Caco-2 (cell line): ENCODE measurements around the gene CRTAP. TPM values are rescaled to one million over a fixed set of nuclear protein-coding genes. Genes with fewer than 3 reads are reported as not detected.

ENCODE experiments used
- BruUV-seq: library from RNA; stranded (reverse); fragments of 400-500 nt; replicated peaks from 2 replicates; lab custom pipeline; 2021; lab: Mats Ljungman, UMichigan
- CTCF ChIA-PET: fragments of 300-600 bp; sonication (Branson Sonifier 250); formaldehyde crosslinking; loops from one replicate; lab custom pipeline; 2022; ENCODE audit warnings: antibody characterized with exemption; lab: Charles Lee
- POLR2A ChIA-PET: fragments of 300-600 bp; sonication (Branson Sonifier 250); formaldehyde crosslinking; loops from one replicate; lab custom pipeline; 2022; ENCODE audit warnings: antibody characterized with exemption; lab: Charles Lee
- DNase-seq, 2 experiments: peaks; one replicate each; pipeline versions ENCODE4 v3.0.0 to v3.0.0-alpha.2; 2020 to 2022
- H3K27me3 ChIP-seq: replicated peaks from 2 replicates; pipeline ENCODE4 v1.6.0; 2011; ENCODE audit warnings: low read length; ENCODE audit not compliant: control insufficient read depth, insufficient read depth
- H3K36me3 ChIP-seq: 2 replicates; pipeline ENCODE4 v1.5.1; 2011; ENCODE audit warnings: low read length; ENCODE audit not compliant: control insufficient read depth, insufficient read depth
- H3K4me1 ChIP-seq: fragments of 250-450 bp; sonication (Bioruptor Pico); 2 replicates; pipeline ENCODE4 v1.5.1; 2020; ENCODE audit warnings: mild to moderate bottlenecking
- H3K4me3 ChIP-seq: 2 replicates; pipeline ENCODE4 v1.5.1; 2011; ENCODE audit warnings: low read depth, mild to moderate bottlenecking, control low read depth, low read length
- H3K9me3 ChIP-seq: fragments of 250-450 bp; sonication (Bioruptor Pico); 2 replicates; pipeline ENCODE4 v1.5.1; 2020; ENCODE audit warnings: mild to moderate bottlenecking, moderate library complexity
- H3K27ac Mint-ChIP-seq: one replicate; pipeline ENCODE4 v1.8.0; 2022; ENCODE audit warnings: mixed read lengths; ENCODE audit not compliant: unreplicated experiment
- H3K27me3 Mint-ChIP-seq: one replicate; pipeline ENCODE4 v1.8.0; 2022; ENCODE audit warnings: mixed read lengths; ENCODE audit not compliant: insufficient read depth, unreplicated experiment
- H3K36me3 Mint-ChIP-seq: one replicate; pipeline ENCODE4 v1.8.0; 2022; ENCODE audit warnings: mild to moderate bottlenecking, mixed read lengths; ENCODE audit not compliant: insufficient read depth, unreplicated experiment
- H3K4me1 Mint-ChIP-seq: one replicate; pipeline ENCODE4 v1.8.0; 2022; ENCODE audit warnings: low read depth, mixed read lengths; ENCODE audit not compliant: unreplicated experiment
- H3K4me3 Mint-ChIP-seq: one replicate; pipeline ENCODE4 v1.8.0; 2022; ENCODE audit warnings: mild to moderate bottlenecking, moderate library complexity, mixed read lengths; ENCODE audit not compliant: unreplicated experiment
- H3K9me3 Mint-ChIP-seq: one replicate; pipeline ENCODE4 v1.8.0; 2022; ENCODE audit warnings: mixed read lengths; ENCODE audit not compliant: unreplicated experiment
- intact Hi-C: fragments of 100-400 bp; cut with micrococcal nuclease; formaldehyde crosslinking; loops from one replicate; pipeline ENCODE4 v1.10.0; 2022; ENCODE audit not compliant: unreplicated experiment
- total RNA-seq: library from RNA; stranded (reverse); gene quantifications from 2 replicates; pipeline ENCODE4 v1.2.3, GENCODE V29; 2022
- TF ChIP-seq, protein P1 (sequence below), 2 experiments: fragments of 200-600 bp in 1 of 2; IDR thresholded peaks; 1 replicate in 1 of 2; 2 replicates in 1 of 2; pipeline versions ENCODE4 v1.5.1 to v1.8.0; 2011 to 2022; ENCODE audit warnings: antibody characterized with exemption in 1 of 2, control low read depth in 1 of 2, inconsistent platforms in 1 of 2, low read depth in 1 of 2, low read length in 1 of 2, mild to moderate bottlenecking in 1 of 2, moderate library complexity in 1 of 2; ENCODE audit not compliant: insufficient read depth in 1 of 2, severe bottlenecking in 1 of 2, unreplicated experiment in 1 of 2

Gene CRTAP
- total RNA-seq, 1 experiment from 2014 or later, result 144 TPM

DNA sequence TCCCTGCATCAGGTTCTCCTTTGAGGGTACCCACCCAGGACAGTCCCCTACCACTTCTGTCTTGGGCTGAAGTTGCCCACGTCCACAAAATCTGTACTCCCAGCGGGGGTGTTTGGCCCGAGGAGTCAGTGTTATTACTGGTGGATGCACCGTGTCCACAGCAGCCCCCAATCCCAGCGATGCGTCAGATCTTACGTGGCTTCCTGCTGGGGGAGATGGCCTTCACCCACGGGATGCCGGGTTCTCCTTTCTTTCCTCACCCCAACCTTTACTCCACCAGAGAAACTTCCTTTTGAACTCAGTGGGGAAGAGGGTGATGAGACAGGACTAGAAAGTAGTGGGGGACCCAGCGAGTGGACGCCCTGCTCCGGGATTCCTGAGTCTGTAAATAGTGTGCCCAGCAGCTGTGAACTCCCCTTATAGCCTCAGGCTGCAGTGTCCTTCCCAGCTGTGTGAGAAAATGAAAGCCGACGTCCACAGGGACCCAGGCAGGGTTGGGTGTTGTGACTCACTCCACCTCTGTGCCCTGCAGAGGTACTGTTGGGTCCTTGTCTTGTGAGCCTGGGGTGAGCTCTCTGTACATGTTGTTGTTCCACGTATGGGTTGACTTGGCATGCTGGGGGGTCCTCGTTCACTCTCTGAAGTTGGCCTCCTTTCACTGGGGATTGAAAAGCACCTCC lies 31.5 kb downstream of the CRTAP start:
- DNase-seq, result no peak
- no peak overlapping the region for H3K27ac Mint-ChIP-seq
- H3K4me1 ChIP-seq, result peaks cover 4% of the 10 kb centered on the region
- peaks cover 23% of the 10 kb centered on the region for H3K9me3 Mint-ChIP-seq
- H3K36me3 Mint-ChIP-seq, result peaks cover 26% of the 10 kb centered on the region
- TF ChIP-seq, protein P1, sequence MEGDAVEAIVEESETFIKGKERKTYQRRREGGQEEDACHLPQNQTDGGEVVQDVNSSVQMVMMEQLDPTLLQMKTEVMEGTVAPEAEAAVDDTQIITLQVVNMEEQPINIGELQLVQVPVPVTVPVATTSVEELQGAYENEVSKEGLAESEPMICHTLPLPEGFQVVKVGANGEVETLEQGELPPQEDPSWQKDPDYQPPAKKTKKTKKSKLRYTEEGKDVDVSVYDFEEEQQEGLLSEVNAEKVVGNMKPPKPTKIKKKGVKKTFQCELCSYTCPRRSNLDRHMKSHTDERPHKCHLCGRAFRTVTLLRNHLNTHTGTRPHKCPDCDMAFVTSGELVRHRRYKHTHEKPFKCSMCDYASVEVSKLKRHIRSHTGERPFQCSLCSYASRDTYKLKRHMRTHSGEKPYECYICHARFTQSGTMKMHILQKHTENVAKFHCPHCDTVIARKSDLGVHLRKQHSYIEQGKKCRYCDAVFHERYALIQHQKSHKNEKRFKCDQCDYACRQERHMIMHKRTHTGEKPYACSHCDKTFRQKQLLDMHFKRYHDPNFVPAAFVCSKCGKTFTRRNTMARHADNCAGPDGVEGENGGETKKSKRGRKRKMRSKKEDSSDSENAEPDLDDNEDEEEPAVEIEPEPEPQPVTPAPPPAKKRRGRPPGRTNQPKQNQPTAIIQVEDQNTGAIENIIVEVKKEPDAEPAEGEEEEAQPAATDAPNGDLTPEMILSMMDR (IDR thresholded peaks at IDR 0.05; ENCODE audit: insufficient read depth in 1 of 2, low read depth in 1 of 2, low read length in 1 of 2, severe bottlenecking in 1 of 2, unreplicated experiment in 1 of 2), result no peak
- ChIA-PET POLR2A (no interaction called here), CTCF (no interaction called here)
- no peak overlapping the region for H3K4me3 Mint-ChIP-seq
- no peaks in the 10 kb centered on the region for H3K9me3 ChIP-seq
- intact Hi-C loops, result no loop called here
- no peaks in the 10 kb centered on the region for H3K4me1 Mint-ChIP-seq
- H3K4me3 ChIP-seq, result no peak overlapping the region
- no peaks in the 10 kb centered on the region for H3K27me3 ChIP-seq
- H3K27me3 Mint-ChIP-seq, result no peaks in the 10 kb centered on the region
- no TSS peak for BruUV-seq
- H3K36me3 ChIP-seq, result peaks cover 1% of the 10 kb centered on the region; the same call in 1 of the 2 replicates

DNA sequence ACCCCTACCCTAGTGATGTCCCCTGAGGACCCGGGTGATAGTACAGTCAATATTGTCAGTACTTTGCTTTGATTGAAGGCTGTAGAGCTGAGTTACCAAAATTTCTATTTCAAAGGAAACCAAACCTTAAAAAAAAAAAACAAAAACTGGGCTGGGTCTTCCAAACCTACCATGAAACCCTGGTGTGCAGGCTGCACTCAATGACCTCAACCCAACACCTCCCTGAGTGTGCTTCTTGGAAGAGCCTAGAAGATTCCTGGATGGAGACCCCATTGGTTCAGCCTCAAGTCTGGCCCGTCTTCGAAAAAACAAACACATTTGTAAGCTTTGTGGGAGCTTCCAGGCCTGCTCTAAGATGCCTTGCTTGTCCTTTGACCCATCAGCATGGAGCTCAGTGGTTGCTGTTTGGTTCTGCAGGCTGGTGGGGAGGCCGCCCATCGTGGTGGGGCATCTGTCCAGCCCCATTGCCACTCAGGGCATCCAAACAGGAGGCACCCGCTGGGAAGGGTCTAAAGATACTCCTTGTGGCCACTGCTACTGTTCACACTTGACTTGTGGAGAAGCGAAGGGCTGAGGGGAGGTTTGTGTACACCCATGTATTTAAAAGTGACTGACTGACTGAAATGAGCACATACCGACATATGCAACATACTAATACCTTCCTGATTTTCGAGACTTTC lies 32.2 kb downstream of the CRTAP start:
- no peak for DNase-seq
- Histone ChIP-seq H3K9me3 (no peaks in the 10 kb centered on the region), H3K4me1 (no peaks in the 10 kb centered on the region), H3K36me3 (peaks cover 1% of the 10 kb centered on the region; the same call in 1 of the 2 replicates), H3K4me3 (no peak overlapping the region), H3K27me3 (no peaks in the 10 kb centered on the region)
- BruUV-seq, result no TSS peak
- Mint-ChIP-seq H3K27me3 (no peaks in the 10 kb centered on the region), H3K27ac (no peak overlapping the region), H3K4me3 (no peak overlapping the region), H3K4me1 (no peaks in the 10 kb centered on the region), H3K36me3 (peaks cover 20% of the 10 kb centered on the region), H3K9me3 (peaks cover 23% of the 10 kb centered on the region)
- intact Hi-C loops, result no loop called here
- ChIA-PET CTCF (no interaction called here), POLR2A (no interaction called here)
- TF ChIP-seq, protein P1 (IDR thresholded peaks at IDR 0.05; ENCODE audit: insufficient read depth in 1 of 2, low read depth in 1 of 2, low read length in 1 of 2, severe bottlenecking in 1 of 2, unreplicated experiment in 1 of 2), result no peak

DNA sequence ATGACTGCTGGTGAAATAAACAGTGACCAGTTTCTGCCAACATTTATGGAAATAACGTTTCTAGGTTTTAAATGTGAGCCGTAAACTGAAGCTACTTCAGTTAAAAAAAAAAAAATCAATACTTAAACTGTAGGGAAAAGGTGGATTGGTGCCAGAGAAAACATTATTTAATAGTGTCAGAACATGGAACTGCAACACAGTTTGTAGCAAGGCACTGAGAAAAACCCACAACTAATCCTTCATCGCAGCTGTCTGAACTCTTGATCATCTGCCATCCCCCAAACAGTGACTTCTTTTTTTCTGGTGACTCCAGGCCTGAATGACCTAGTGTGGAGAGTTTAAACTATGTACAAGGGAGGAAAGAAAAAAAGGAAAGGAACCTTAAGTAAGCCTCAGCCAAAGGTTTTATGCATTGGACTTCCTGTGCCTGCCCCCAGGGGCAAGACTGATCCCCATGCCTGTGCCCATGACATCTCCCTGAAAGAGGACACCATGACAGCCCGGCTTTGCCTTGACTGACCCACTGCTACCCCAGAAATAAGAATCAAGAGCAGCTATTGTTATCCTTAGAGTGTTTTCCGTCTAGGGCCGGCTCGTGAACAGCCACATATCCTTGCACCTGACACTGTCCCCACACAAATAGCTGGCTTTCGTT lies 33.1 kb downstream of the CRTAP start:
- Mint-ChIP-seq H3K36me3 (peaks cover 12% of the 10 kb centered on the region), H3K27ac (no peak overlapping the region), H3K27me3 (no peaks in the 10 kb centered on the region), H3K4me1 (no peaks in the 10 kb centered on the region), H3K4me3 (no peak overlapping the region), H3K9me3 (peaks cover 23% of the 10 kb centered on the region)
- TF ChIP-seq, protein P1 (IDR thresholded peaks at IDR 0.05; ENCODE audit: insufficient read depth in 1 of 2, low read depth in 1 of 2, low read length in 1 of 2, severe bottlenecking in 1 of 2, unreplicated experiment in 1 of 2), result no peak
- Histone ChIP-seq H3K4me1 (no peaks in the 10 kb centered on the region), H3K9me3 (no peaks in the 10 kb centered on the region), H3K36me3 (peaks cover 1% of the 10 kb centered on the region; the same call in 1 of the 2 replicates), H3K4me3 (no peak overlapping the region), H3K27me3 (no peaks in the 10 kb centered on the region)
- CTCF ChIA-PET, result no interaction called here
- POLR2A ChIA-PET, result no interaction called here
- intact Hi-C loops, result no loop called here
- BruUV-seq, result no TSS peak
- no peak for DNase-seq
